Measurements from ENCODE around the gene CCBE1. TPM values are rescaled to one million over a fixed set of nuclear protein-coding genes. Genes with fewer than 3 reads are reported as not detected.
"Not testable (repeated sequence)": the region's sequence is repeated elsewhere in the genome, so short reads cannot be mapped to it uniquely, and the experiment has no call there.

The CCBE1 gene
- total and polyA plus RNA-seq, 2 of the 4 experiments (the other 2 are of a cell fraction): 64.8 to 148 TPM

DNA sequence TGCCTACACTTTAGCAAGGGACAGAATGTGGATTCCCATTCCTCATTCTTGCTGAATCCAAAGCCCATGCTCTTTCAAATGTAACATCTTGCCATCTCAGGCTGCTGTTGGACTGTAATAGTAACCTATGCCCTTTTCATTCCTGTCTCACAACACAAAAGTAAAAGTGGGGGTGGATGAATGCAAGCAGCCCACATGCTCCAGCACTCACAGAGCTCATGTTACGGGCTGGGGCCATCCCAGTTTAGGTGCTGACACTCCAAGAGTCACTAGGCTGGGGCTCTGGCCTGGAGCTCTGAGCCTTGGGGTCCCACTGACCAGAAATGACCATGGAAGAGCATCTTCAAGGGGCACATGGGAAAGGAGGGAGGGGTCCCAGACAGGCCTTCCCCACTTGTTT, 47.6 kb downstream of the CCBE1 start:
- no peak overlapping the region for H3K18ac ChIP-seq (ENCODE audit: low read depth, low read length)
- no TSS peak for BruUV-seq (replicated peaks)
- no peak overlapping the region for H2BK20ac ChIP-seq (ENCODE audit: low read depth, low read length)
- H3K9ac ChIP-seq (ENCODE audit: low read depth, low read length): no peak overlapping the region
- no peak overlapping the region for H2AFZ ChIP-seq (replicated peaks; ENCODE audit: low read length, poor library complexity)
- WGBS, 2 experiments (ENCODE audit: extremely low coverage in 2 of 2, insufficient read length in 1 of 2): no CpG with 5 or more reads among the region's 1 CpG
- H2BK15ac ChIP-seq (ENCODE audit: low read depth, low read length): no peak overlapping the region
- H4K5ac ChIP-seq (ENCODE audit: low read depth, low read length): no peak overlapping the region
- H3K36me3 ChIP-seq (ENCODE audit: control insufficient read depth, insufficient read depth, low read length): no peaks in the 10 kb centered on the region
- ChIA-PET POLR2A (ENCODE audit: unreplicated experiment) (no interaction called here), CTCF (no interaction called here)
- no peak overlapping the region; the same call in 1 of the 2 replicates for H2AK5ac ChIP-seq (ENCODE audit: low read depth, low read length)
- ATAC-seq (ENCODE audit: low read depth) (peak; percentile 71), DNase-seq (peak; percentile 64)
- no peak overlapping the region for H3K27ac ChIP-seq (ENCODE audit: insufficient read depth, low read length)
- H3K23ac ChIP-seq (ENCODE audit: low read depth, low read length): no peak overlapping the region
- H3K4me2 ChIP-seq (ENCODE audit: low read depth, low read length): peak overlapping the region; percentile 44; the same call in 1 of the 2 replicates
- no peaks in the 10 kb centered on the region for H3K27me3 ChIP-seq (ENCODE audit: control insufficient read depth, insufficient read depth, low read length)
- peaks cover 42 to 58% of the 10 kb centered on the region in 2 experiments for H3K79me1 ChIP-seq (ENCODE audit: low read depth in 1 of 2, low read length in 2 of 2)
- no peak overlapping the region for H2AK9ac ChIP-seq (replicated peaks; ENCODE audit: low read depth, low read length, poor library complexity)
- no peak overlapping the region for H3K4me3 ChIP-seq (ENCODE audit: insufficient read depth, low read depth, low read length)
- H3K9me1 ChIP-seq (ENCODE audit: insufficient read depth, low read length): peaks cover 3% of the 10 kb centered on the region
- peaks cover 16% of the 10 kb centered on the region; the same call in 1 of the 2 replicates for H4K20me1 ChIP-seq (ENCODE audit: insufficient read depth, low read length)
- H4K8ac ChIP-seq (ENCODE audit: low read depth in 2 of 2, low read length in 2 of 2): no peak overlapping the region
- TF ChIP-seq RCOR1 (IDR thresholded peaks at IDR 0.05; ENCODE audit: insufficient replicate concordance, low read length): no peak
- no peak for TF ChIP-seq MAZ (IDR thresholded peaks at IDR 0.05; ENCODE audit: borderline replicate concordance, low read depth, low read length)
- TF ChIP-seq BHLHE40 (IDR thresholded peaks at IDR 0.05; ENCODE audit: low read depth, low read length): no peak
- no peak for TF ChIP-seq FOS (IDR thresholded peaks at IDR 0.05; ENCODE audit: low read depth, low read length)
- peaks cover 8% of the 10 kb centered on the region for H3K4me1 ChIP-seq (ENCODE audit: control insufficient read depth, insufficient read depth, low read length)
- dilution Hi-C loops (cut with HindIII; ENCODE audit: low sequenced_read_pairs, unreplicated experiment): no loop called here
- no peak overlapping the region for H2BK5ac ChIP-seq (ENCODE audit: low read depth, low read length, poor library complexity, severe bottlenecking)
- no peaks in the 10 kb centered on the region for H3K9me3 ChIP-seq (ENCODE audit: control insufficient read depth, insufficient read depth, low read length)
- no peak overlapping the region for H3K4ac ChIP-seq (ENCODE audit: low read depth, low read length)
- intact Hi-C loops (cut with micrococcal nuclease): no loop called here
- H2BK120ac ChIP-seq (ENCODE audit: low read depth, low read length): no peak overlapping the region
- H4K91ac ChIP-seq (ENCODE audit: insufficient read depth, low read depth, low read length): no peak overlapping the region
- in situ Hi-C loops (cut with MboI; ENCODE audit: low sequenced_read_pairs): loop anchor here (25.0 kb wide), 1 partner anchor 187 kb away; no protein-coding TSS in a partner anchor
- H3K14ac ChIP-seq (replicated peaks; ENCODE audit: low read depth, low read length): 0 out of 2 replicates have a peak overlapping the region, but pooled peaks have one; percentile 49
- no peak overlapping the region for H3K56ac ChIP-seq (ENCODE audit: extremely low read depth, insufficient read depth, low read length)

DNA sequence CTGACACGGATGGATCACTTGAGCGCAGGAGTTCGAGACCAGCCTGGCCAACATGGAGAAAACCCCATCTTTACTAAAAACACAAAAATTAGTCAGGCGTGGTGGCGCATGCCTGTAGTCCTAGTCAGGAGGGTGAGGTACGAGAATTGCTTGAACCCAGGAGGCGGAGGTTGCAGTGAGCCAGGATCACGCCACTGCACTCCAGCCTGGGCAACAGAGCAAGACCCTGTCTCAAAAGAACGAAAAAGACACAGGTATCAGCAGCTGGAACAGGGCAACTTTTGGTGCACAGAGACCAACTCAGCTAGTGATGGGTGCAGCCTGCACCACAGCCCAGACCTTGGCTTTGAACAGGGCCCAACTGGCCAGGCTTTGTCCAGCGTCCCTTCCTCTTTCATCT, 48.8 kb downstream of the CCBE1 start:
- H3K4me2 ChIP-seq (ENCODE audit: low read depth, low read length); H3K36me3 ChIP-seq (ENCODE audit: control insufficient read depth, insufficient read depth, low read length); H2AK5ac ChIP-seq (ENCODE audit: low read depth, low read length); ATAC-seq (ENCODE audit: low read depth); H3K9me1 ChIP-seq (ENCODE audit: insufficient read depth, low read length); H2BK120ac ChIP-seq (ENCODE audit: low read depth, low read length); H3K27me3 ChIP-seq (ENCODE audit: control insufficient read depth, insufficient read depth, low read length); H2BK15ac ChIP-seq (ENCODE audit: low read depth, low read length); H3K14ac ChIP-seq (replicated peaks; ENCODE audit: low read depth, low read length); intact Hi-C loops (cut with micrococcal nuclease); H4K5ac ChIP-seq (ENCODE audit: low read depth, low read length); H3K9me3 ChIP-seq (ENCODE audit: control insufficient read depth, insufficient read depth, low read length); H3K4ac ChIP-seq (ENCODE audit: low read depth, low read length); dilution Hi-C loops (cut with HindIII; ENCODE audit: low sequenced_read_pairs, unreplicated experiment); H3K56ac ChIP-seq (ENCODE audit: extremely low read depth, insufficient read depth, low read length); H2AFZ ChIP-seq (replicated peaks; ENCODE audit: low read length, poor library complexity); H4K8ac ChIP-seq (ENCODE audit: low read depth in 2 of 2, low read length in 2 of 2); H2AK9ac ChIP-seq (replicated peaks; ENCODE audit: low read depth, low read length, poor library complexity); H4K91ac ChIP-seq (ENCODE audit: insufficient read depth, low read depth, low read length); BruUV-seq (replicated peaks); DNase-seq; H3K4me3 ChIP-seq (ENCODE audit: insufficient read depth, low read depth, low read length); H3K27ac ChIP-seq (ENCODE audit: insufficient read depth, low read length); H3K9ac ChIP-seq (ENCODE audit: low read depth, low read length); H2BK20ac ChIP-seq (ENCODE audit: low read depth, low read length); H3K4me1 ChIP-seq (ENCODE audit: control insufficient read depth, insufficient read depth, low read length); H3K23ac ChIP-seq (ENCODE audit: low read depth, low read length); H2BK5ac ChIP-seq (ENCODE audit: low read depth, low read length, poor library complexity, severe bottlenecking); H3K18ac ChIP-seq (ENCODE audit: low read depth, low read length): not testable (repeated sequence)
- 94% methylated on average over 5 of the region's 10 CpGs; no CpG with 5 or more reads in 1 of the 2 experiments for WGBS, 2 experiments (ENCODE audit: extremely low coverage in 2 of 2, insufficient read length in 1 of 2)
- CTCF ChIA-PET: interaction anchor here (0.5 to 1.0 kb wide), 2 partner anchors 11 to 13 kb away, joined by 3 read pairs; no protein-coding TSS in a partner anchor
- in situ Hi-C loops (cut with MboI; ENCODE audit: low sequenced_read_pairs): loop anchor here (25.0 kb wide), 1 partner anchor 186 kb away; no protein-coding TSS in a partner anchor
- POLR2A ChIA-PET (ENCODE audit: unreplicated experiment): interaction anchor here (0.5 kb wide), 1 partner anchor 233 kb away, joined by 3 read pairs; no protein-coding TSS in a partner anchor
- H3K79me1 ChIP-seq (ENCODE audit: low read depth in 1 of 2, low read length in 2 of 2): peaks cover 47 to 60% of the 10 kb centered on the region in 2 experiments
- H4K20me1 ChIP-seq (ENCODE audit: insufficient read depth, low read length): peaks cover 16% of the 10 kb centered on the region; the same call in 1 of the 2 replicates

Measured in IMR-90 (cell line).